Measurements from ENCODE around the gene RNF180. TPM values are rescaled to one million over a fixed set of nuclear protein-coding genes. Genes with fewer than 3 reads are reported as not detected.

The RNF180 gene
- total RNA-seq, 1 experiment from 2014 or later = 2.7 TPM

DNA sequence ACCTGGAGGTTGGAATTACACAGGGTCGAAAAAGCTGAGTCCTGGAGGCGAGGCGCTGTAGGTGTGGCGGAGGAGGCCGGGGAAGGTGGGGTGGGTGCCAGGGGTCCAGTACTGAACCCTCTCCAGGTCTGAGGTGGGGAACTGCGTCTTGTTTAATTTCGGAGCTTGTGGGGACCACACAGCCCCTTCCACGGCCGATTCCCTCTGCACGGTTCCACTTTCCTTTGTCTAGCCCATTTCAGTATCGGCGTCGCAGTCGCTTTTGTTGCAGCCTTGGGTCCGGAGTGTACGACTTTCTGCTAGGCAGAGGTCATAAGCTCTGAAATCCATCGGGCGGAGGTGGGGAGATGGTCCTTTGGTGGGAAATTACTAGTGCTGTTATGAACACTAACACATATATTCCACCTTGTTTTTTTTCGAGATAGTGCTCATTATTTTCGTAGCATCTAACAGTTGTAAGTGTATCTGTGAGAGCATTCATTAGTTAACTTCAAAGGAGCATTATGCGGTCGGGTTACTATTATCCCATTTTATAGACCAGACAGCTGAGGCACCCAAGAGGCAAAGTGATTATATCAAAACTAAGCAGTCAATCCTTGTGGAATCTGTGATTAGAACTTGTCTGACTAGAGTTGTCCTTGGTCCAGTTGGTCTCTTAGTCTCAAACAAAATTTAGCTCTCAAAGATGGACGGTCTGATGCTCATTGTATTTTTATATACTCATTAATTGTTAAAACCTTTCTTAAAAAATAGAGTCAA lies 737 bp downstream of the RNF180 start:
- no peak for ATAC-seq
- Mint-ChIP-seq H3K36me3 (no peaks in the 10 kb centered on the region), H3K27me3 (ENCODE audit: low read depth) (peaks cover 34% of the 10 kb centered on the region), H3K4me3 (peak overlapping the region; percentile 84), H3K9me3 (no peaks in the 10 kb centered on the region), H3K4me1 (peaks cover 7% of the 10 kb centered on the region), H3K27ac (peak overlapping the region; percentile 54; the same call in 1 of the 2 replicates)
- CTCF ChIA-PET = interaction anchor here (1.7 kb wide), 1 partner anchor 18 kb away, joined by 11 read pairs; no protein-coding TSS in a partner anchor
- POLR2A ChIA-PET = interaction anchor here (0.5 to 0.7 kb wide), 4 partner anchors 22 to 1381 kb away, joined by 3 to 4 read pairs (median 3); no protein-coding TSS in a partner anchor
- no peak for DNase-seq (ENCODE audit: low spot score)
- no peak for TF ChIP-seq PRRX2 (CRISPR knock-in tag; IDR thresholded peaks at IDR 0.05)
- TF ChIP-seq GABPB1 (CRISPR knock-in tag; IDR thresholded peaks at IDR 0.05) = no peak
- TF ChIP-seq GTF2I (CRISPR knock-in tag; conservative IDR thresholded peaks at IDR 0.05) = no peak
- TF ChIP-seq, protein P1, sequence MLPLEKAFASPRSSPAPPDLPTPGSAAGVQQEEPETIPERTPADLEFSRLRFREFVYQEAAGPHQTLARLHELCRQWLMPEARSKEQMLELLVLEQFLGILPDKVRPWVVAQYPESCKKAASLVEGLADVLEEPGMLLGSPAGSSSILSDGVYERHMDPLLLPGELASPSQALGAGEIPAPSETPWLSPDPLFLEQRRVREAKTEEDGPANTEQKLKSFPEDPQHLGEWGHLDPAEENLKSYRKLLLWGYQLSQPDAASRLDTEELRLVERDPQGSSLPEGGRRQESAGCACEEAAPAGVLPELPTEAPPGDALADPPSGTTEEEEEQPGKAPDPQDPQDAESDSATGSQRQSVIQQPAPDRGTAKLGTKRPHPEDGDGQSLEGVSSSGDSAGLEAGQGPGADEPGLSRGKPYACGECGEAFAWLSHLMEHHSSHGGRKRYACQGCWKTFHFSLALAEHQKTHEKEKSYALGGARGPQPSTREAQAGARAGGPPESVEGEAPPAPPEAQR (CRISPR knock-in tag; IDR thresholded peaks at IDR 0.05) = no peak
- TF ChIP-seq ATF2 (CRISPR knock-in tag; IDR thresholded peaks at IDR 0.05; ENCODE audit: borderline replicate concordance, low read depth) = no peak
- no peak for TF ChIP-seq FOXJ3 (CRISPR knock-in tag; IDR thresholded peaks at IDR 0.05; ENCODE audit: borderline replicate concordance)
- TF ChIP-seq NR1H2 (CRISPR knock-in tag; IDR thresholded peaks at IDR 0.05) = no peak
- TF ChIP-seq SMAD3 (CRISPR knock-in tag; IDR thresholded peaks at IDR 0.05; ENCODE audit: borderline replicate concordance) = no peak
- TF ChIP-seq ERG (CRISPR knock-in tag; IDR thresholded peaks at IDR 0.05) = no peak
- TF ChIP-seq E2F1 (CRISPR knock-in tag; IDR thresholded peaks at IDR 0.05) = no peak
- no peak for TF ChIP-seq TP53 (CRISPR knock-in tag; IDR thresholded peaks at IDR 0.05)
- no peak for TF ChIP-seq ZNF317 (CRISPR knock-in tag; IDR thresholded peaks at IDR 0.05; ENCODE audit: borderline replicate concordance, low read depth)
- TF ChIP-seq MYBL2 (CRISPR knock-in tag; IDR thresholded peaks at IDR 0.05) = no peak
- no peak for TF ChIP-seq SP1 (CRISPR knock-in tag; conservative IDR thresholded peaks at IDR 0.05)

DNA sequence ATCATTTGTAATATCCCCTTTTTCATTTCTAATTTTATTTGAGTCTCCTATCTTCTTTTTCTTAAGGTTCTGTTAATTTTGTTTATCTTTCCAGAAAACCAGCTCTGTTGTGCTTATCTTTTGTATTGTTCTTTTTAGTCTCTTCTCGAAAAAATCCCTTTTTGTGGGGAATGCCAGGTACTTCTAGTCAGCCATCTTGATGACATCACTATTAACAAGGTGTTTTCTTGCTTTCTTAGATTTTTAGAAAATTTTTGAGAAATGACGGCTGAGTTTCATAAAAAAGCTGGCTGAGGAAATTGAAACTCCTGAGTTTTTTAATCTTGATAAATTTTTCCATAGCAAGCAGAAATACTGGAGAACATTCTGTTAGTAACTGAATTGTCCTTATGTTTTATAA lies 10.7 kb downstream of the RNF180 start:
- H3K4me3 Mint-ChIP-seq = no peak overlapping the region
- H3K36me3 Mint-ChIP-seq = peaks cover 4% of the 10 kb centered on the region; the same call in 1 of the 2 replicates
- ATAC-seq = no peak
- POLR2A ChIA-PET = no interaction called here
- peaks cover 17% of the 10 kb centered on the region for H3K9me3 Mint-ChIP-seq
- no peak overlapping the region for H3K27ac Mint-ChIP-seq
- H3K4me1 Mint-ChIP-seq = no peaks in the 10 kb centered on the region
- CTCF ChIA-PET = no interaction called here
- H3K27me3 Mint-ChIP-seq (ENCODE audit: low read depth) = no peaks in the 10 kb centered on the region
- no peak for DNase-seq (ENCODE audit: low spot score)
- TF ChIP-seq PRRX2 (CRISPR knock-in tag; IDR thresholded peaks at IDR 0.05) (no peak), ZNF263 (CRISPR knock-in tag; IDR thresholded peaks at IDR 0.05; ENCODE audit: low read depth) (no peak), ERG (CRISPR knock-in tag; IDR thresholded peaks at IDR 0.05) (no peak), ATF2 (CRISPR knock-in tag; IDR thresholded peaks at IDR 0.05; ENCODE audit: borderline replicate concordance, low read depth) (no peak), ZNF317 (CRISPR knock-in tag; IDR thresholded peaks at IDR 0.05; ENCODE audit: borderline replicate concordance, low read depth) (no peak), EMX1 (CRISPR knock-in tag; IDR thresholded peaks at IDR 0.05) (no peak), ELF4 (CRISPR knock-in tag; IDR thresholded peaks at IDR 0.05; ENCODE audit: low read depth) (no peak), GABPB1 (CRISPR knock-in tag; IDR thresholded peaks at IDR 0.05) (no peak), MXD4 (CRISPR knock-in tag; IDR thresholded peaks at IDR 0.05; ENCODE audit: borderline replicate concordance) (no peak), ATF1 (CRISPR knock-in tag; IDR thresholded peaks at IDR 0.05) (no peak), CBFB (CRISPR knock-in tag; IDR thresholded peaks at IDR 0.05; ENCODE audit: low read depth) (no peak), SOX15 (CRISPR knock-in tag; IDR thresholded peaks at IDR 0.05) (no peak), ZNF416 (CRISPR knock-in tag; IDR thresholded peaks at IDR 0.05) (no peak)
- TF ChIP-seq, protein P2, sequence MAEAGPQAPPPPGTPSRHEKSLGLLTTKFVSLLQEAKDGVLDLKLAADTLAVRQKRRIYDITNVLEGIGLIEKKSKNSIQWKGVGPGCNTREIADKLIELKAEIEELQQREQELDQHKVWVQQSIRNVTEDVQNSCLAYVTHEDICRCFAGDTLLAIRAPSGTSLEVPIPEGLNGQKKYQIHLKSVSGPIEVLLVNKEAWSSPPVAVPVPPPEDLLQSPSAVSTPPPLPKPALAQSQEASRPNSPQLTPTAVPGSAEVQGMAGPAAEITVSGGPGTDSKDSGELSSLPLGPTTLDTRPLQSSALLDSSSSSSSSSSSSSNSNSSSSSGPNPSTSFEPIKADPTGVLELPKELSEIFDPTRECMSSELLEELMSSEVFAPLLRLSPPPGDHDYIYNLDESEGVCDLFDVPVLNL (CRISPR knock-in tag; IDR thresholded peaks at IDR 0.05; ENCODE audit: borderline replicate concordance, low read depth) = no peak
- TF ChIP-seq, protein P1 (CRISPR knock-in tag; IDR thresholded peaks at IDR 0.05) = no peak

Data from WTC11 (cell line).